DOHH2 (cell line): ENCODE data around the gene EIF4A3.

Source experiments
- CTCF ChIP-seq: fragments of 200-600 bp; sonication (generic); IDR thresholded peaks from one replicate; pipeline ENCODE4 v1.5.1; 2014; ENCODE audit warnings: antibody characterized with exemption, mild to moderate bottlenecking, low read depth, low read length; ENCODE audit not compliant: poor library complexity, severe bottlenecking
- EZH2phosphoT487 ChIP-seq: fragments of 200-600 bp; sonication (generic); IDR thresholded peaks from 2 replicates; pipeline ENCODE4 v1.6.1; 2017; ENCODE audit warnings: borderline replicate concordance, mild to moderate bottlenecking, antibody characterized with exemption, low read length, moderate library complexity, mixed read lengths

- no peak for TF ChIP-seq CTCF
- no peak for TF ChIP-seq EZH2phosphoT487
These were observed 40.8 kb downstream of the EIF4A3 start for GRCh38 chr17:80106176-80106575.
